AG10803 (cell line): ENCODE measurements around the gene IFT80.

Source experiments
- DNase-seq: peaks from one replicate; pipeline ENCODE4 v3.0.0; 2010; ENCODE audit warnings: low read depth
- H3K4me3 ChIP-seq: 2 replicates; pipeline ENCODE4 v1.5.1; 2011; ENCODE audit warnings: mild to moderate bottlenecking, low read length, control low read depth
- CTCF ChIP-seq: conservative IDR thresholded peaks from 2 replicates; pipeline ENCODE4 v1.5.1; 2011; ENCODE audit warnings: mild to moderate bottlenecking, low read length, control low read depth, inconsistent platforms

IFT80 gene

GRCh38 chr3:160226026-160226907 is 172.8 kb downstream of the IFT80 start:
- H3K4me3 ChIP-seq: peak overlapping the region; percentile 46
- no peak for DNase-seq
- no peak for TF ChIP-seq CTCF

- peak within 1 kb of the TSS; percentile 55 for H3K4me3 ChIP-seq
- TF ChIP-seq CTCF: no peak
- DNase-seq: peak; percentile 30
Observed at GRCh38 chr3:160225176-160226025, 173.6 kb downstream of the IFT80 start, which contains the start of gene C3orf80. TSS of gene C3orf80 (plus strand) at chr3:160225422. CDS start at chr3:160225636, 214 bp downstream.

GRCh38 chr3:160224811-160225175 is 174.2 kb downstream of the IFT80 start:
- H3K4me3 ChIP-seq: peak overlapping the region; percentile 55
- no peak for TF ChIP-seq CTCF
- DNase-seq: no peak

GRCh38 chr3:160224256-160224655 is 174.8 kb downstream of the IFT80 start:
- no peak overlapping the region for H3K4me3 ChIP-seq
- TF ChIP-seq CTCF: no peak
- DNase-seq: no peak

- DNase-seq: no peak
- TF ChIP-seq CTCF: no peak
- no peak overlapping the region for H3K4me3 ChIP-seq
Observed at GRCh38 chr3:160221019-160221418, 178.0 kb downstream of the IFT80 start.

- no peak for DNase-seq
- no peak overlapping the region for H3K4me3 ChIP-seq
- no peak for TF ChIP-seq CTCF
Observed at GRCh38 chr3:160220038-160220437, 179.0 kb downstream of the IFT80 start.
